CMK (cell line): ENCODE measurements around the gene LCN6.
"Not testable (repeated sequence)": the region's sequence is repeated elsewhere in the genome, so short reads cannot be mapped to it uniquely, and the experiment has no call there.

Experiments used
- DNase-seq: peaks from one replicate; pipeline ENCODE4 v3.0.0-alpha.2; 2010; ENCODE audit warnings: low read depth

The LCN6 gene

DNA sequence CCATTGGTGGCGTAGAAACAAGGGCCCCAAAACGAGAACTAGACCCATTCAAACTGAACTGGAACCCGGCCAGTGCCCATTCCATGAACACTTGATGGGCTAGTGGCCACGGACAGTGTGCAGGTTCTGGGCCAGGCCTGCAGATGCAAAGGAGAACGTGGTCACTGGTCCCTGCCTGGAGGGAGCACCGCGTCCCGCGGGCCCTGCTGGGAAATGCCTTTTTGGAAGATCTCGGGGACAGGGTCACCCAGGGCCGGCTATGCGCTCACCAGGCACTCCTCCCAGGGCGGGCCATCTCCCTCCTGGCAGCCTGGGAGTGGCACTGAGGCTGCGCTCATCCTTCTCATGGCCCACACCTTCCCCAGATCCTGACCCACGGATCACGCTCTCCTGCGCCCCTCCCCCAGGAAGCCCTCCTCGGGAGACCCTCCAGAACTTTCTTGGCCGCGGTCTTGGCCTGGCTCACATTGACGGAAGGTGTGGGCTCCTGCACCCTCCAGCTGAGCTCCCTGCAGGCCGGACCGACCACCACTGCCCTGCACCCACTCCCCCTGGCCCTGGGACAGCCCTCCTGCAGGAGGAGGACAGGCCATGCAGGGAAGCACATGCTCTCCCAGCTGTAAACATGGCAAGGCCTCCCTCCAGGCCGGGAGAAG lies 38.7 kb downstream of the LCN6 start:
- no peak for DNase-seq

DNA sequence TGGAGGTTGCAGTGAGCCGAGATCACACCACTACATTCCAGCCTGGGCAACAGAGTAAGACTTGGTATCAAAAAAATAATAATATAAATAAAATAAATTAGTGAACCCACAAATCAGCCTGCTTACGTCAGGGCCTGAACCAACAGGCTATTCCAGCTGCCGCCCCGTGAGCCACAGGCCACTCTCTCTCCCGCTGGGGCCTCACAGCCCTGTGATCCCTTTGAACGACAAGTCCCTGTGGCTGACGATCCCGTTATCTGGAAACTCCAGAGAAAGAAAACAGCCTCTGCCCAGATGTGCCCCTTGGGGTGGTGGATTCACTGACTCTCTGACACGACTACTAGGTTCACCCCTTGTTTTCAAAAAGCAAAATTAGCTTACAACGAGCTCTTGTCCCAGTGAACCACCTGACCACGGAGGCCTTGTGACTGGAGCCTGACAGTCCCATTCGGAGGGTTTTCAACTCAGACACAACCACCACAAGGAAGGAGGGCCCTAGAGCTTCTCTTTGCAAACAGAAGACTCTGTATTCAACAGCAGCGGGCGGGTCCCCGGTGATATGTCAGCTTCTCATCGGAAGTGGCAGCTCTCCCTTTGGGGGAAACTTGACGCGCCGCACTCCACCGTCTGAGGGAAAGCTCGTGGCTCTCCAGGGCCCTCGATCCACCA lies 40.3 kb downstream of the LCN6 start:
- DNase-seq, result no peak

DNA sequence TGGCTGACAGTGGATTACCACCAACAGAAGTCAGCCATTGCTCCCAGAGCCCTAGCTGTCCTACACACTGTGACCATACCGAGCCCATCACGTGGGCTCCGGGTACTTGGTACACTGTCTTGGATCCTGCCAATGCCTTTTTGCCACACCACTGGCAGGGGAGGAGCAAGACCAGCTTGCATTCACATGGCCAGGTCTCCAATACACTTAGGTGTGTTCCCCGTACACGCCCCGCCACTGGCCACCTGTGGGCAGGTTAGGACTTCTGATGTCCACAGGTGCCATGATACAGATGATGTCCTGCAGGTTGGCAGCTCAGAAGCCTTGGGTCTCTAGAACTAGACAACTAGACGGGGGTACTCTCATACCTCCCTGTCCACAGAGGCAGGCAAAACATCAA lies 41.3 kb downstream of the LCN6 start:
- no peak for DNase-seq

DNA sequence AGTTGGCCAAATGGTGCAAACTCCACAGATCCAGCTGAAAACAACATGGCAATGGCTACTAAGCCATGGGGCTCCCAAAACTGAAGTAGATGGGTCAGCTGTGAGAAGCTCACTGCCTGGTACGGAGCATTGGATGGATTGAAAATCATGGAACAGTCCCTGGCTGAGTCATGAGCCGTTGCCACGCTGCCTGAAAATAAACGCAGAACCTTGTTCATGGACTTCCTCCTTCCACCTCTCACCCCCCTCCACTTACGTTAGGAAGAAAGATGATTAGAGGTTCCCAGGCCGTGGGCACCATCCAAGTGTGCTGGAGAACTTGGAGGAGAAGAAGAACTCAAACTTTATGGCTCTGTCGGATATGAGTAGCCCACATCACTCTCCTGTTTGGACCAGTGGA lies 42.8 kb downstream of the LCN6 start:
- no peak for DNase-seq

DNA sequence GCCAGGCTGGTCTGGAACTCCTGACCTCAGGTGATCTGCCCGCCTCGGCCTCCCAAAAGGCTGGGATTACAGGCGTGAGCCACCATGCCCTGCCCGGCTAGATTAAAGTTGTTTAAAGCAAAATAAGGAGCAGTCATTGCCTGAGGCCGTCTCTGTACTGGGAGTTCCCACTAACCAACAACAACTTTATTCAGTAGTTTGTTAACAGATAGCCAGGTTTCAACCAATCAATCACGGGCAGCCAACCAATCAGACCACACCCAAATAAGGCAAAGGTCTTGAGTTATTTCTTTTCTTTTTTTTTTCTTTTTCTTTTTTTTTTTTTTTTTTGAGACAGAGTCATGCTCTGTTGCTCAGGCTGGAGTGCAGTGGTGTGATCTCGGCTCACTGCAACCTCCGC lies 43.6 kb downstream of the LCN6 start:
- DNase-seq, result not testable (repeated sequence)

DNA sequence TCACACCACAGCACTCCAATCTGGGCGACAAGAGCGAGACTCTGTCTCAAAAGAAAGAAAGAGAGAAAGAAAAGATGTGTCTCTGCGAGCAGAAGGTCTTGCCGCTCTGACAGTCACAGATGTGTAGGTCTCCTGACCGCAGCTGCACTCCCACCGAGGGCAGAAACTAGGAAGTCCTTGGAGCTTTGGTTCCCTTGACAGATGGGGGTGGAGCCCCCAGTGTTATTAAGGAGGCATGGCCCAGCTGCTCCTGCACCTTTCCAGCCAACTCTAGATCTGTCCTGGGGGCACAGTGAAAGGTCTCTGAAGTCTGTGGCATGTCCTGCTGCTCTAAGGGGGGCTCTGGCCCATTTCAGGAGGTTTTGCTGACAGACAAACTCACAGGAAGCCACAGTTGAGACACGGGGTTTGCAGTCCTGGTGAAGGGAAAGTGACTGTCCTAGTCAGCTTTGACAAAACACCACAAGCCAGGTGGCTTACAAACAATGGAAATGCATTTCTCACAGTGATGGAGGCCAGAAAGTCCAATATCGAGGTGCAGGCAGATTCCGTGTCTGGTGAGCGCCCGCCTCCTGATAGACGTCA lies 45.0 kb downstream of the LCN6 start:
- DNase-seq, result no peak

DNA sequence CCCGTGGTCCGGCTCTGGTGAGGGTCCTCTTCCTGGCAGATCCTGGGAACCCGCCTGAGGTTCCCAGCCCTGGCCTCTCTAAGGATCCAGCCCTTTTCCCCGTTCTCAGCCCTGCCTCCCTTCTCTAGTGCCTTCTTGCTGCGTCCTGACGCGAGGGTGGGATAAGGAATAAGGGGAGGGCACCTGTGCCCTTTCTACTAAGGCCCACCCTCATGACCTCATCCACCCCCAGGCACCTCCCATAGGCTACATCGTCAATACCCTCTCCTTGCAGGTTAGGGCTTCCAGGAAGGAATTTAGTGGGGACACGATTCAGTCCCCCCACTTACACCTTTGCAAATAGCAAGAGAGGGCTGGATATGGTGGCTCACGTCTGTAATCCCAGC lies 46.7 kb downstream of the LCN6 start:
- no peak for DNase-seq

DNA sequence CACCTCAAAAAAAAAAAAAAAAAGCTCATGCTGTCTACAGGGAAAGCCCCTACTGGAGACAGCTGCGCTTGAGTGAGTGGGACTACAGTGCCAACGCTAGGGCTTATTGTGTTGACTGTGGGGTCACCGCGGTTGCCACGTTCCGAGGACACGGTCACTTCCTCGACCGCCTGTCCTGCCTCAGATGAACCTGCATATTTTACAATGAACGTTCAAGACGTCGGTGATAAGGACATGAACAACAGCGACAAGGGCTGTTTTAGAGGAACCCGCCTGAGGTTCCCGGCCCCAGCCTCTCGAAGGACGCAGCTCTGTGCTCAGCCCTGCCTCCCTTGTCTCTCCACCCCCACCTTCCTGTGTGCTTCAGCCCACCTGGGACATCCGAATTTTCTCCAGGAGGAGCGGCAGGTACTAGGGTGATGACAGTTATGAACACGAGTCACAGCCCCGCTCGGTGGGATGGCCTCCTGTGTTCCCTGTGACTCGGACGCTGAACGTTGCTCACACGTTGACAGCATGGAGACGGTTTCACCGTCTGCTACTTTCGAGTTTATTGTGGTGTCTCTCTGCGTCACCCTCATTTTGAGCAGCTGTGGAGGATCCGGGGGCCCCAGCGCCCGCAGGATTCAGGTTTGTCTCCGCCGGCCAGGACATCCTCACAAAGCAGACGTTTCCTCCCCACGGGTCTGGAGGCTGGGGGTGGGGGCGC lies 47.2 kb downstream of the LCN6 start:
- DNase-seq, result no peak

DNA sequence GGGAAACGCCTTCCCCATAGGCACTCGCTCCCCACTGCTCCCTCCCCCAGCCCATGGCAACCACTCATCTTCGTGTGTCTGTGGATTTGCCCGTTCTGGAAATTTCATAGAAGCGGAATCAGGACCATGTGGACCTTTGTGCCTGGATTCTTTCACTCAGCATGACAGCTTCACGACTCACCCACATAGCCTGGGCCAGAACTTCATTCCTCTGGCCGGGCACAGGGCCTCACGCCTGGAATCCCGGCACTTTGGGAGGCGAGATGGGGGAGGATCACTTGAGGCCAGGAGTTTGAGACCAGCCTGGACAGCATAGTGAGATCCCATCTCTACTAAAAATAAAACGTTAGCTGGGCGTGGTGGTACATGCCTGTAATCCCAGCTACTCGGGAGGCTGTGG lies 48.0 kb downstream of the LCN6 start:
- DNase-seq, result no peak

DNA sequence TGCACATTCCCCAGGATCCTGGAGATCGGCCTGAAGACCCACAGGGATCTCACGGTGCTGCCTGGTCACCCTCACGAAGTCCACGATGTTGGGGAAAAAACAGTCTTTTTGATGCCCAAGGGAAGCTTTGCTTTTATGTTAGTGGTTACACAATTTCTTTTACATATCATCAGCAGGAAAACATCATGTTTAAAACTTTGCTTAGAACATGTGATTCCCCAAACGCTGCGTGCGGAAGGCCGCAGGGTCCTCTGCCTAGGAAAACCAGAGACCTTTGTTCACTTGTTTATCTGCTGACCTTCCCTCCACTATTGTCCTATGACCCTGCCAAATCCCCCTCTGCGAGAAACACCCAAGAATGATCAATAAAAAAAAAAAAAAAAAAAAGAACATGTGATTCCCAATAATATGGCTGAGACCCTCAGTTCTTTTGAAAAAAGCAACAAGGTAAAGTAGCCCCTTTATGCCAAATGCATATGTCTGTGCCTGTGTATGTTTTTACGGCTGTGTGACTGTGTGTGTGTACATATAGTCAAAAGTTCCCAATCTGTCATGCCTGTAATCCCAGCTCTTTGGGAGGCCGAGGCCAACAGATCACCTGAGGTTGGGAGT lies 49.6 kb downstream of the LCN6 start:
- no peak for DNase-seq

DNA sequence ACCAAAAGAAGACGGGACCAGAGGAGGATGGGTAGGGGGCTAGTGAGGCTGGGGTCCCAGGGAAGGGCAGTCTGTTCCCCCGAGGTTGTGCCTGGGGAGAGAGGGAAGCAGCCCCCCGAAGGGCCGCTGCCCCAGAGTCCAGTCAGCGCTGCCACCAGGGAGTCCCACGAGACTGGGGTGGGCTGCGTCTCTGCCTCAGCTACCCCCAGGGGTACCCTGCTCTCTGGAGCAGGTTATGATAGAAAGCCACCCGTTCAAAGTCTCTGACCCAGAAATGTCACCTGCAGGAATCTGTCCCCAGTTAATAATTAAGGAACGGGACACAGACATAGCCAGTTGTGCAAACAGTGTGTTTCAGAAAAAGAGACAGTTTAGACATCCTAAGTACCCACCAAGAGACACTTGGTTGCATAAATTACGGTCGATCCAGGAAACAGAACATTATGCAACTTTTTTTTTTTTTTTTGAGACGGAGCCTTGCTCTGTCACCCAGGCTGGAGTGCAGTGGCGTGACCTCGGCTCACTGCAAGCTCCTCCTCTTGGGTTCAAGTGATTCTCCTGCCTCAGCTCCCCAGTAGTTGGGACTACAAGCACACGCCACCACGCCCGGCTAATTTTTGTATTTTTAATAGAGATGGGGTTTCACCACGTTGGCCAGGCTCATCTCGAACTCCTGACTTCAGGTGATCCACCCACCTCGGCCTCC lies 50.4 kb downstream of the LCN6 start:
- DNase-seq, result no peak

DNA sequence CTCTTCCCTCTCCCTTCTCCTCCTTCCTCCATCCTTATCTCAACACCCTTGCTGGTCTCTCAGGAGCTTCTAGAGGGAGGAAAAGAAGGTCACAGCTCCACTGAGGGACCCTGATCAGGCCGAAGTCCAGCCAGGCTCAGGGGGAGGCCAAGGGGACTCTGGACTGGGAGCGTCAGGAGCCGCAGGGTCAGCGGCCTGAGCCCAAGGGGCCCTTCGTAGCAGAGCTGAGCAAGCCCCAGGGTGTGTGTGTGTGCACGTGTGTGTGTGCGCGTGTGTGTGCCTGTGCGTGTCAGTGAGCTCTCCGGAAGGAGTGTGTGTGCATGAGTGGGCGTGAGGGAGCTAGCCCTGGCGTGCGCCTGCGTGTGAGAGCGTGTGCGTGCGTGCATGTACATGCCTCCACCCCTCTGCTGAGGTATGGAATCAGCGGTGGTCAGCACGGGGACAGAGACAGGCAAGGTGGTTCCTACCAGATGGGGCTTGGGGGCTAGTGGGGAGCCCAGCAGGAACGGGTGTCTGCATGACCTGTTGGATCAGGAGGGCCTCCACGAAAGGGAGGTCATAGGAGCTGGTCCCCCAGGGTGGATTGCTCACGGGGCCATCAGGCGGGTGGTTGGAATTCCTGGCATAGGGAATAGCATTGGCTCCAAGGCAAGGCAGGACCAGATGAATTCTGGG lies 51.0 kb downstream of the LCN6 start:
- no peak for DNase-seq

DNA sequence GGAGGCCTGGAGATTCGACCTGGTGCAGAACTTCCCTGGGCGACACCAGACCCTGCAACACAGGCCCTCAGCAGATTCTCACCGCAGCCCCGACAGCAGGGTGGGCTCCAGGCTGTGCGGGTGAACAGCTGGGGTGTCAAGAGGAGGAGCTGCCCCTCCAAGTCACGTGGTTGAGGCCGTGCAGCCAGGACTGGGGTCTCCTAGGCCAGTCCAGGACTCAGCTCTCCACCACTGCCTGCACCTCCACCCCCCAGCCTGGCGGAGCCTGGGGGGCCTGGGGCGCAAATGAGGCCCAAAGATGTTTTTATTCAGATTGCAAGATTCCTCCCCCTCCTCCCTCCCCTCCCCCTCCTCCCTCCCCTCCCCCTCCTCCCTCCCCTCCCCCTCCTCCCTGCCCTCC lies 51.8 kb downstream of the LCN6 start:
- DNase-seq, result no peak

DNA sequence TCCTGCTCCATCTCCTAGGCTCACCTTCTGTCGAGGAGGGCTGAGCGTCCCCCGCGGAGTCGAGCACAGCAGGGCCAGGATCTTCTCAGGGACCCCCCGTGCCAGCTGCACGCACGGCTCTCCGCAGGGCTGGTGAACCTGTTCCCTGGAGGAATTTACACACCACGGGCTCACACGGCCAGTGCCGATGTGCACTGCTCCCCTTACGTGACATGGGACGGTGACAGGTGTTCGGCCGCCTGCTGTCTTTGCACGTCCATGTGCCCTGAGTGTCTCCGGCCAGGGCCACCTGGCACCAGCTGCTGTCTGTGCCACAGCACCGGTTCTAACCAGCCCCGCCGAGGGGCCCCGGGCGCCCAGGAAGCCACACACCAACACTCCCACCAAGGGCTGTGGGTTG lies 52.4 kb downstream of the LCN6 start:
- no peak for DNase-seq

DNA sequence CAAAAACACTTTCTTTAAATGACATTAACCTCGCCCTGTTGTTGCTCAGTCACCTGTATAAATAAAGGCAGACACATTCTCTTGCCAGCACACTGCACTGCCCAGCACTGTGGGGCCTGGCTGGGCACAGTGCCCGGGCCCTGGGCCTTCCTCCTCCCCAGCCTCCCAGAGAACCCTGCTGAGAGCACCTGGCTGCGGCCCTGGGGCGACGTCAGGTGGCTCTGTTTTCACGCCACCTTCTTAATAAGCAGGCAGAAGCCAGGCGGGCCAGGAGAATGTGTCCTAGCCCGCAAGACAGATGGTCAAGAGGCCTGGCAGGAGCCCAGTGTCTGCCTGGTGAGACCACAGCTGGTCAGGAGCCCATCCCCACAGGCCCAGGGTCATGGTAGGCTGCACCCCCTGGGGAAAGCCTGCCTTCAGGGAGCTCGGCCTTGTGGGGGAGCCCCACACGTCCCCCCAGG lies 52.9 kb downstream of the LCN6 start:
- DNase-seq, result no peak

DNA sequence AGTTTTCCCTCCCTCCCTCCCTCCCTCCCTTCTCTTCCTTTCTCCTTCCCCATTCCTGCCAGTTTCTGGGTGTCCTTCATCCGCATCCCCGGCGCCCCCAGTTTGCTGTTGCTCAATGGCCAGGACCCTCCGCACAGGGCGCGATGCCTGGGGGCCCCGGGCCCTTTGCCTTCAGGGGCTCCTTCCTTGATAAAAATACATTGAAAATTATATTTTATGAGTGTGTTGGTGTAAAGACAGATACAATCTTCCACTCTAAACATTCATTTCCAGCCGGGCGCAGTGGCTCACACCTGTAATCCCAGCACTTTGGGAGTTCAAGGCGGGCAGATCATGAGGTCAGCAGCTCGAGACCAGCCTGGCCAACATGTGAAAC lies 53.5 kb downstream of the LCN6 start:
- no peak for DNase-seq

DNA sequence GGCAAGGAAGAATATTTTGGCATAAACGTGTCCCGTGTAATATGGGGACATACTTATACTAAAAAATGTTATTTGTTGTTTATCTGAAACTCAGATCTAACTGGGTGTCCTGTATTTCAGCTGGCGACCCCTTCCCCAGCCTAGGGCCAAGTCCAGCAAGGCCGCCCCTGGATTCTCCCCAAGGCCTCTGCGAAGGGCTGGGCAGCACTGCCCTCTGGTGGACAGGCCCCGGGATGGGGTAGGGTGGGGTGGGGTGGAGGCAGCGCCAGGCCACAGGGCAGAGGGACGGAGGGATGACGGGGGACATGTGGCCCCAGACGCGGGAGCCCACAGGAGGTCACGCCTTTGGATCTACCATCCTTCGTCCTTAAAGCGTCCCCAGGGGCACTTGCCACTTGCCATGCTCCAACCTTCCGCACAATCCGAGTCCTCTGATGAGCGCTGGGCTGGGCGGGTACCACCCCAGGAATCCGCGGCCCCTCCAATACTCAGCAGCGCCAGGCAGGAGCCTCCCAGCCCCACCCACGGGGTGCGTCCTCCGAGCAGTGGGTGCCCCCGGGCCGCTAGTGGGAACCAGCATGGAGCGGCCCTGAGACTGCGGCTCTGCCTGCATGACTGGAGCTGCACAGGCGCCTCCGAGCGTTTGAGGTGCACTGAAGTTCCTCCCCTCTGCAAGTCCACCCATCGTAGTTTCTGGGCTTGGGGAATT lies 54.0 kb downstream of the LCN6 start:
- DNase-seq, result no peak
